SU-DHL-6 (cell line): ENCODE results near the gene ADGRB3.

Source experiments
- H2AFZ ChIP-seq: fragments of 200-600 bp; sonication (generic); 2 replicates; pipeline ENCODE4 v1.6.1; 2014; ENCODE audit warnings: low read depth, mild to moderate bottlenecking, moderate library complexity, mixed read lengths, antibody characterized with exemption, low read length; ENCODE audit not compliant: severe bottlenecking
- H3F3A ChIP-seq: fragments of 200-600 bp; shearing (Covaris generic); 2 replicates; pipeline ENCODE4 v1.6.0; 2016; ENCODE audit warnings: antibody characterized with exemption, mild to moderate bottlenecking; ENCODE audit not compliant: insufficient read depth
- H3K27ac ChIP-seq: fragments of 200-600 bp; sonication (generic); 2 replicates; pipeline ENCODE4 v1.5.1; 2016; ENCODE audit warnings: low read depth, mild to moderate bottlenecking, low read length, moderate library complexity, mixed read lengths
- H3K27me3 ChIP-seq: fragments of 200-600 bp; sonication (generic), shearing (Covaris generic); 2 replicates; pipeline ENCODE4 v1.6.0; 2014; ENCODE audit warnings: mild to moderate bottlenecking, low read length
- H3K36me3 ChIP-seq: fragments of 200-600 bp; sonication (generic); 2 replicates; pipeline ENCODE4 v1.6.1; 2014; ENCODE audit warnings: mild to moderate bottlenecking, low read length, mixed read lengths
- H3K4me2 ChIP-seq: fragments of 300-600, 200-600 bp; shearing (Covaris generic), sonication (generic); 2 replicates; pipeline ENCODE4 v1.6.0; 2014; ENCODE audit warnings: low read length, low read depth, mild to moderate bottlenecking; ENCODE audit not compliant: poor library complexity, severe bottlenecking
- H3K4me3 ChIP-seq: fragments of 200-600 bp; sonication (generic); 2 replicates; pipeline ENCODE4 v1.5.1; 2014; ENCODE audit warnings: antibody characterized with exemption, low read length, mild to moderate bottlenecking, mixed read lengths; ENCODE audit not compliant: insufficient read depth, poor library complexity, severe bottlenecking
- H3K79me2 ChIP-seq: fragments of 200-600 bp; sonication (generic); 2 replicates; pipeline ENCODE4 v1.6.1; 2014; ENCODE audit warnings: mild to moderate bottlenecking, low read length, moderate library complexity; ENCODE audit not compliant: insufficient read depth
- H3K9ac ChIP-seq: fragments of 200-600 bp; sonication (generic); 2 replicates; pipeline ENCODE4 v1.7.0; 2014; ENCODE audit warnings: mild to moderate bottlenecking, low read length
- H3K9me2 ChIP-seq: fragments of 200-600 bp; sonication (generic); replicated peaks from 2 replicates; pipeline ENCODE4 v1.6.1; 2014; ENCODE audit warnings: low read length; ENCODE audit not compliant: insufficient read depth
- H3K9me3 ChIP-seq: fragments of 200-600 bp; sonication (generic); 2 replicates; pipeline ENCODE4 v1.6.1; 2014; ENCODE audit warnings: low read length, mixed read lengths; ENCODE audit not compliant: insufficient read depth
- H4K20me1 ChIP-seq: fragments of 200-600 bp; sonication (generic); 2 replicates; pipeline ENCODE4 v1.6.1; 2014; ENCODE audit warnings: low read depth, mild to moderate bottlenecking, antibody characterized with exemption, low read length, moderate library complexity, mixed read lengths
- EZH2phosphoT487 ChIP-seq: fragments of 200-600 bp; sonication (generic), shearing (Covaris generic); conservative IDR thresholded peaks from 2 replicates; pipeline ENCODE4 v1.6.1; 2018; ENCODE audit warnings: mild to moderate bottlenecking, antibody characterized with exemption, low read length, moderate library complexity, mixed read lengths
- TF ChIP-seq, protein P1 (sequence below): fragments of 200-600 bp; sonication (generic); IDR thresholded peaks from one replicate; pipeline ENCODE4 v1.5.1; 2017; ENCODE audit warnings: antibody characterized with exemption, mild to moderate bottlenecking, low read length, moderate library complexity; ENCODE audit not compliant: insufficient read depth, poor library complexity, severe bottlenecking

The ADGRB3 gene

DNA sequence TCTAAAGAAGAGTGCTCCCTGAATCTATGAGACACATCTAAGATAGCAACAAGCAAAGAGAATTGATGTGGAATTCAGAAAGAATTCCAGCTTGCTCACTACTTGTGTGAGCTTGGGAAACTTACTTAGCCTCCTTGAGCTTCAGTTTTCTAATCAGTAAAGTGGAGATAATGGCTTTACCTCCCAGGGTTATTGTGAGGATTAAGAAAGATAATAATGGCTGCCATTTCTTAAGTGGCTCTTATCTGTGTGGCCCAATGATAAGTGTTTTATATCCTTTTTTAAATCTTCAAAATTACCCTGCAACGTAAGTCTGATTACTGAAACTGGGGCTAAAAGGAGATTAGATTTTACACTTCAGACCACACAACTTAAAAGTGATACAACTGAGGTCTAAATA lies 743.2 kb downstream of the ADGRB3 start:
- no peaks in the 10 kb centered on the region for H3K79me2 ChIP-seq
- H3K36me3 ChIP-seq = no peaks in the 10 kb centered on the region
- no peak overlapping the region for H2AFZ ChIP-seq
- no peak overlapping the region for H3K4me3 ChIP-seq
- H3F3A ChIP-seq = no peaks in the 10 kb centered on the region
- H3K9me2 ChIP-seq = no peaks in the 10 kb centered on the region; the same call in 1 of the 2 replicates
- H4K20me1 ChIP-seq = no peaks in the 10 kb centered on the region
- no peak overlapping the region for H3K9ac ChIP-seq
- TF ChIP-seq, protein P1, sequence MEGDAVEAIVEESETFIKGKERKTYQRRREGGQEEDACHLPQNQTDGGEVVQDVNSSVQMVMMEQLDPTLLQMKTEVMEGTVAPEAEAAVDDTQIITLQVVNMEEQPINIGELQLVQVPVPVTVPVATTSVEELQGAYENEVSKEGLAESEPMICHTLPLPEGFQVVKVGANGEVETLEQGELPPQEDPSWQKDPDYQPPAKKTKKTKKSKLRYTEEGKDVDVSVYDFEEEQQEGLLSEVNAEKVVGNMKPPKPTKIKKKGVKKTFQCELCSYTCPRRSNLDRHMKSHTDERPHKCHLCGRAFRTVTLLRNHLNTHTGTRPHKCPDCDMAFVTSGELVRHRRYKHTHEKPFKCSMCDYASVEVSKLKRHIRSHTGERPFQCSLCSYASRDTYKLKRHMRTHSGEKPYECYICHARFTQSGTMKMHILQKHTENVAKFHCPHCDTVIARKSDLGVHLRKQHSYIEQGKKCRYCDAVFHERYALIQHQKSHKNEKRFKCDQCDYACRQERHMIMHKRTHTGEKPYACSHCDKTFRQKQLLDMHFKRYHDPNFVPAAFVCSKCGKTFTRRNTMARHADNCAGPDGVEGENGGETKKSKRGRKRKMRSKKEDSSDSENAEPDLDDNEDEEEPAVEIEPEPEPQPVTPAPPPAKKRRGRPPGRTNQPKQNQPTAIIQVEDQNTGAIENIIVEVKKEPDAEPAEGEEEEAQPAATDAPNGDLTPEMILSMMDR = no peak
- no peak for TF ChIP-seq EZH2phosphoT487
- H3K4me2 ChIP-seq = no peak overlapping the region
- H3K27ac ChIP-seq = no peak overlapping the region
- H3K9me3 ChIP-seq = no peaks in the 10 kb centered on the region
- H3K27me3 ChIP-seq = no peaks in the 10 kb centered on the region

DNA sequence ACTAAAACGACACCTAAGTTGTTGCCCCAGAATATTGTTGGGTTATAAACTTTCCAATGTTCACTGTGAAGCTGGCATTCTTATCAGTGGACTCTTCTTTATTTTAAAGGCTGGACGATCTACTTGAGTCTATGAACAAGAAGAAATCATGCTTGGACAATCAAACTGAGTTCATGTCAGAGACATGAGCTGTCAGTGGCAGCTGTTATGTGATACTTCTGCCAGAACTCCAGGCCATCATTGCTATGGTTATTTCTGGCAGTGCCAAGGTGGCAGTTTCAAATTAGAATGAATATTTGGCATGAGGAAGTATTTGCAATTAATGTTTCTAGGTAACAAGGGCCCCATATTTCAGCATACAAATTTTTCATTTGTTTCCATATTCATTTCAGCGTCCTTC lies 744.4 kb downstream of the ADGRB3 start:
- Histone ChIP-seq H3K9me2 (no peaks in the 10 kb centered on the region; the same call in 1 of the 2 replicates), H3K9ac (no peak overlapping the region), H3K27ac (no peak overlapping the region), H4K20me1 (no peaks in the 10 kb centered on the region), H2AFZ (no peak overlapping the region), H3K36me3 (no peaks in the 10 kb centered on the region), H3K4me2 (no peak overlapping the region), H3K9me3 (no peaks in the 10 kb centered on the region), H3K4me3 (no peak overlapping the region), H3F3A (no peaks in the 10 kb centered on the region), H3K27me3 (no peaks in the 10 kb centered on the region), H3K79me2 (no peaks in the 10 kb centered on the region)
- TF ChIP-seq, protein P1 = no peak
- TF ChIP-seq EZH2phosphoT487 = no peak

DNA sequence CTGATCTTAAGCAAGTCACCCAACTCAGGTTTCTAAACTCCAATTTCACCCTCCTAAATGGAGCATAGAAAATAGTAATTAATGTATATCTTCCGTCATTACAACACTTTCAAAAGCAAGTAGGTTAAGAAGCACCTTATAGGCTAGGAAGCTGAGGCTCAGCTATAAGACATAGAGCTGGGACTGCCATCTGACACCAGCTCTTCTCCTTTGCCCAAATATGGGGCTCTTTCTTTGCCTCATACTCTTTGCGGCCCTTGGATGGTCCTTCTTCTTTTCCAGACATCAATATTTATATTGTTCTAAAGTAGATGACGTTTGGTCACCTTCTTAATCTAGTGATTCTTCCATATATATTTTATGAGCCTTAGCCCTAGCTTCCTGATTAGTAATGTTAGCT lies 748.5 kb downstream of the ADGRB3 start:
- Histone ChIP-seq H3K27ac (no peak overlapping the region), H3K79me2 (no peaks in the 10 kb centered on the region), H3F3A (no peaks in the 10 kb centered on the region), H3K36me3 (no peaks in the 10 kb centered on the region), H3K9me3 (no peaks in the 10 kb centered on the region), H3K9ac (no peak overlapping the region), H3K27me3 (no peaks in the 10 kb centered on the region), H3K4me3 (no peak overlapping the region), H3K9me2 (no peaks in the 10 kb centered on the region; the same call in 1 of the 2 replicates), H3K4me2 (no peak overlapping the region), H4K20me1 (no peaks in the 10 kb centered on the region), H2AFZ (no peak overlapping the region)
- TF ChIP-seq, protein P1 = no peak
- no peak for TF ChIP-seq EZH2phosphoT487
